Measurements from ENCODE around the gene PRKAG2.
"Not testable (repeated sequence)": the region's sequence is repeated elsewhere in the genome, so short reads cannot be mapped to it uniquely, and the experiment has no call there.

The PRKAG2 gene

GRCh38 chr7:151876899-151877777, at the start of gene PRKAG2:
TSS of gene PRKAG2 (minus strand) at chr7:151877115. CDS start at chr7:151876620, 495 bp downstream.
- no peak for DNase-seq (ENCODE audit: low read depth)

GRCh38 chr7:151926336-151926712, 49.4 kb upstream of the PRKAG2 start:
- DNase-seq (ENCODE audit: low read depth) = no peak

GRCh38 chr7:151925446-151926335, 48.8 kb upstream of the PRKAG2 start:
- DNase-seq (ENCODE audit: low read depth) = no peak

- no peak for DNase-seq (ENCODE audit: low read depth)
Observed at GRCh38 chr7:151924508-151924907, 47.6 kb upstream of the PRKAG2 start.

- DNase-seq (ENCODE audit: low read depth) = no peak
Observed at GRCh38 chr7:151924001-151924400, 47.1 kb upstream of the PRKAG2 start.

GRCh38 chr7:151923097-151923876, 46.4 kb upstream of the PRKAG2 start:
- no peak for DNase-seq (ENCODE audit: low read depth)

GRCh38 chr7:151921451-151921850, 44.5 kb upstream of the PRKAG2 start:
- DNase-seq (ENCODE audit: low read depth) = no peak

- no peak for DNase-seq (ENCODE audit: low read depth)
Observed at GRCh38 chr7:151920488-151920887, 43.6 kb upstream of the PRKAG2 start.

GRCh38 chr7:151919595-151919994, 42.7 kb upstream of the PRKAG2 start:
- no peak for DNase-seq (ENCODE audit: low read depth)

- no peak for DNase-seq (ENCODE audit: low read depth)
Observed at GRCh38 chr7:151918510-151918843, 41.6 kb upstream of the PRKAG2 start.

GRCh38 chr7:151917791-151918509, 41.0 kb upstream of the PRKAG2 start:
- DNase-seq (ENCODE audit: low read depth) = no peak

GRCh38 chr7:151914051-151914450, 37.1 kb upstream of the PRKAG2 start:
- DNase-seq (ENCODE audit: low read depth) = no peak

GRCh38 chr7:151910655-151911054, 33.7 kb upstream of the PRKAG2 start:
- DNase-seq (ENCODE audit: low read depth) = not testable (repeated sequence)

GRCh38 chr7:151907115-151907514, 30.2 kb upstream of the PRKAG2 start:
- DNase-seq (ENCODE audit: low read depth) = not testable (repeated sequence)

GRCh38 chr7:151905766-151906165, 28.9 kb upstream of the PRKAG2 start:
- DNase-seq (ENCODE audit: low read depth) = no peak

GRCh38 chr7:151905353-151905752, 28.4 kb upstream of the PRKAG2 start:
- no peak for DNase-seq (ENCODE audit: low read depth)

GRCh38 chr7:151904270-151904669, 27.4 kb upstream of the PRKAG2 start:
- no peak for DNase-seq (ENCODE audit: low read depth)

GRCh38 chr7:151903249-151904032, 26.5 kb upstream of the PRKAG2 start:
- no peak for DNase-seq (ENCODE audit: low read depth)

- no peak for DNase-seq (ENCODE audit: low read depth)
Observed at GRCh38 chr7:151902311-151902710, 25.4 kb upstream of the PRKAG2 start.

GRCh38 chr7:151901828-151902227, 24.9 kb upstream of the PRKAG2 start:
- DNase-seq (ENCODE audit: low read depth) = no peak
